Endothelial cell of umbilical vein (primary cell): ENCODE measurements around the gene SMIM36. TPM values are rescaled to one million over a fixed set of nuclear protein-coding genes. Genes with fewer than 3 reads are reported as not detected.

ENCODE experiments used
- BruUV-seq: library from RNA; stranded (reverse); fragments of 400-500 nt; replicated peaks from 2 replicates; lab custom pipeline; 2021; lab: Mats Ljungman, UMichigan
- CTCF ChIA-PET: fragments of 300-600, 350-600 bp; sonication (Branson Sonifier 250); formaldehyde crosslinking; loops from one replicate; lab custom pipeline; 2021; ENCODE audit warnings: antibody characterized with exemption, inconsistent platforms; lab: Charles Lee
- POLR2A ChIA-PET: fragments of 300-600, 350-600 bp; sonication (Branson Sonifier 250); formaldehyde crosslinking; loops from one replicate; lab custom pipeline; 2021; ENCODE audit warnings: antibody characterized with exemption, inconsistent platforms; lab: Charles Lee
- DNase-seq: peaks from one replicate; pipeline ENCODE4 v3.0.0-alpha.2; 2011; ENCODE audit warnings: low read depth, low spot score
- FAIRE-seq: peaks from 2 replicates; lab custom pipeline; 2011; peaks lifted over from hg19 to GRCh38; lab: Jason Lieb, UNC
- H2AFZ ChIP-seq: 2 replicates; pipeline ENCODE4 v1.6.0; 2012; ENCODE audit warnings: low read depth, low read length, control low read depth, inconsistent platforms
- H3K27ac ChIP-seq: 2 replicates; pipeline ENCODE4 v1.5.1; 2011; ENCODE audit warnings: low read depth, mild to moderate bottlenecking, control low read depth, low read length, moderate library complexity; ENCODE audit not compliant: insufficient read depth
- H3K27me3 ChIP-seq, 2 experiments: 2 replicates each; pipeline versions ENCODE4 v1.6.0 to v1.6.1; 2011; ENCODE audit warnings: low read length in 2 of 2, mixed read lengths in 1 of 2; ENCODE audit not compliant: control insufficient read depth in 2 of 2, insufficient read depth in 2 of 2
- H3K36me3 ChIP-seq, 2 experiments: 2 replicates in 1 of 2; 3 replicates in 1 of 2; pipeline ENCODE4 v1.5.1; 2011; ENCODE audit warnings: low read length in 2 of 2, mild to moderate bottlenecking in 1 of 2, moderate library complexity in 1 of 2; ENCODE audit not compliant: control insufficient read depth in 2 of 2, insufficient read depth in 2 of 2; ENCODE audit errors: extremely low read depth in 1 of 2
- H3K4me1 ChIP-seq: 3 replicates; pipeline ENCODE4 v1.5.1; 2011; ENCODE audit warnings: mild to moderate bottlenecking, low read length; ENCODE audit not compliant: control insufficient read depth, insufficient read depth; ENCODE audit errors: extremely low read depth
- H3K4me2 ChIP-seq: 2 replicates; pipeline ENCODE4 v1.6.1; 2011; ENCODE audit warnings: low read length, control low read depth, mixed read lengths; ENCODE audit not compliant: insufficient read depth
- H3K4me3 ChIP-seq, 3 experiments: fragments of 200-600 bp in 1 of 3; sonication (generic), shearing (Covaris generic) in 1 of 3; replicated peaks in 1 of 3; 2 replicates each; pipeline ENCODE4 v1.5.1; 2011 to 2016; ENCODE audit warnings: control low read depth in 3 of 3, low read length in 3 of 3, mild to moderate bottlenecking in 2 of 3, inconsistent platforms in 1 of 3, low read depth in 1 of 3, moderate library complexity in 1 of 3; ENCODE audit not compliant: insufficient read depth in 1 of 3
- H3K79me2 ChIP-seq: 2 replicates; pipeline ENCODE4 v1.6.0; 2012; ENCODE audit warnings: low read length, inconsistent platforms; ENCODE audit not compliant: control insufficient read depth, insufficient read depth
- H3K9ac ChIP-seq: replicated peaks from 2 replicates; pipeline ENCODE3; 2011; ENCODE audit warnings: low read length, control low read depth; ENCODE audit not compliant: insufficient read depth; ENCODE audit errors: extremely low read depth
- H3K9me1 ChIP-seq: replicated peaks from 3 replicates; pipeline ENCODE4 v1.6.0; 2011; ENCODE audit warnings: mild to moderate bottlenecking, low read length; ENCODE audit not compliant: control insufficient read depth, insufficient read depth; ENCODE audit errors: extremely low read depth
- H3K9me3 ChIP-seq: replicated peaks from 2 replicates; pipeline ENCODE4 v1.5.1; 2012; ENCODE audit warnings: low read length, inconsistent platforms; ENCODE audit not compliant: control insufficient read depth, insufficient read depth
- H4K20me1 ChIP-seq: replicated peaks from 2 replicates; pipeline ENCODE3; 2011; ENCODE audit warnings: mild to moderate bottlenecking, low read length; ENCODE audit not compliant: control insufficient read depth, insufficient read depth; ENCODE audit errors: extremely low read depth
- EZH2 ChIP-seq: IDR thresholded peaks from 2 replicates; pipeline ENCODE4 v1.6.1; 2012; ENCODE audit warnings: borderline replicate concordance, low read depth, mild to moderate bottlenecking, moderate library complexity, low read length, inconsistent platforms; ENCODE audit not compliant: severe bottlenecking
- FOS ChIP-seq: IDR thresholded peaks from 2 replicates; pipeline ENCODE4 v1.6.1; 2011; ENCODE audit warnings: mild to moderate bottlenecking, low read length, moderate library complexity, borderline replicate concordance; ENCODE audit not compliant: insufficient read depth
- GATA2 ChIP-seq: IDR thresholded peaks from 2 replicates; pipeline ENCODE4 v1.7.0; 2011; ENCODE audit warnings: low read depth, mild to moderate bottlenecking, moderate library complexity, mixed read lengths, low read length; ENCODE audit not compliant: insufficient read length, insufficient read depth
- JUN ChIP-seq: IDR thresholded peaks from 2 replicates; pipeline ENCODE4 v1.6.1; 2011; ENCODE audit warnings: borderline replicate concordance, low read depth; ENCODE audit not compliant: insufficient read length, insufficient read depth
- MYC ChIP-seq: IDR thresholded peaks from one replicate; pipeline ENCODE4 v1.6.1; 2011; ENCODE audit warnings: mild to moderate bottlenecking, low read depth, low read length
- POLR2A ChIP-seq: IDR thresholded peaks from 2 replicates; pipeline ENCODE4 v1.6.1; 2012; ENCODE audit warnings: low read depth, mild to moderate bottlenecking, control low read depth, low read length
- POLR2AphosphoS5 ChIP-seq: IDR thresholded peaks from 2 replicates; pipeline ENCODE4 v1.6.1; 2012; ENCODE audit warnings: low read depth, mild to moderate bottlenecking, control low read depth, low read length, moderate library complexity; ENCODE audit not compliant: insufficient read depth
- dilution Hi-C: fragments of 300-500 bp; cut with MboI; formaldehyde crosslinking; loops from one replicate; pipeline ENCODE4 v1.15.0; 2019; ENCODE audit warnings: low sequenced_read_pairs; ENCODE audit not compliant: extremely low pct_ligation_motif_present
- intact Hi-C: fragments of 100-400 bp; cut with micrococcal nuclease; formaldehyde crosslinking; loops from one replicate; pipeline ENCODE4 v1.10.0; 2022
- polyA plus RNA-seq, 4 experiments: library from polyadenylated mRNA; depleted of rRNA in 3 of 4; stranded (reverse) in 3 of 4; unstranded in 1 of 4; fragments of >200 nt; gene quantifications; 2 replicates each; pipeline versions ENCODE4 v1.2.1 to v1.2.3, GENCODE V29; 2011 to 2012; ENCODE audit warnings: missing spikeins in 1 of 4
- total RNA-seq: library from RNA; stranded (reverse); gene quantifications from 2 replicates; pipeline ENCODE4 v1.2.3, GENCODE V29; 2021
- TF ChIP-seq, protein P1 (sequence below): IDR thresholded peaks from 2 replicates; pipeline ENCODE4 v1.6.1; 2011; ENCODE audit not compliant: insufficient read depth, insufficient read length
- TF ChIP-seq, protein P2 (sequence below), 2 donors: IDR thresholded peaks; 1 replicate in 1 of 2; 2 replicates in 1 of 2; pipeline ENCODE4 v1.5.1; 2011; ENCODE audit warnings: low read length in 2 of 2, mild to moderate bottlenecking in 2 of 2, moderate library complexity in 2 of 2, control low read depth in 1 of 2, inconsistent platforms in 1 of 2, low read depth in 1 of 2; ENCODE audit not compliant: insufficient read depth in 1 of 2; ENCODE audit errors: extremely low read depth in 1 of 2

Gene SMIM36
- total and polyA plus RNA-seq, 2 donors (not counting 3 experiments of a cell fraction or from before 2014, with no cell fraction given), result not detected

DNA sequence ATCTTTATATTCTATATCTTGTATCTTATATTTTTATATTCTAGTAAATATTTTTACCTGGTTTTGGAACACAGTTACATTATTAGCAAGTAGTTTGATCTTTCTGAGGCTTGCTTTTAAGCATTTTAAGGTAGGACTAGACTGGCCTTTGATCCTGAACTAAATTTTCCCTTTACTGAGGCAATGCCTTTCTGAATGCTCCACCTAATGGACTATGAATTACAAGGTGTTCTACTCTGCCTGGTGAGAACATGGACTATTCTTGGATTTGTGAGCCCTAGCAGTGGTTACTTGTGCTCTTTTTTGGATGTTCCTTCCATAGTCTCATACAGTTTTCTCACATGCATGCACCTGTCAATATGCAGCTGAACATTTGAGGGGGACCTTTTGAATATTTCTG, 32.5 kb upstream of the SMIM36 start:
- no TSS peak for BruUV-seq
- ChIA-PET POLR2A (no interaction called here), CTCF (interaction anchor here (1.1 kb wide), 1 partner anchor 58 kb away, joined by 4 read pairs; no protein-coding TSS in a partner anchor)
- DNase-seq, result no peak
- Histone ChIP-seq H3K27ac (no peak overlapping the region), H3K27me3 (no peaks in the 10 kb centered on the region), H3K4me1 (peaks cover 15% of the 10 kb centered on the region), H3K9ac (no peak overlapping the region), H3K9me1 (no peaks in the 10 kb centered on the region), H3K9me3 (no peaks in the 10 kb centered on the region), H4K20me1 (no peaks in the 10 kb centered on the region), H2AFZ (no peak overlapping the region), H3K4me2 (no peak overlapping the region), H3K4me3 (no peak overlapping the region), H3K79me2 (no peaks in the 10 kb centered on the region), H3K36me3 (no peaks in the 10 kb centered on the region)
- intact Hi-C loops (no loop called here), dilution Hi-C loops (no loop called here)
- TF ChIP-seq, protein P1, sequence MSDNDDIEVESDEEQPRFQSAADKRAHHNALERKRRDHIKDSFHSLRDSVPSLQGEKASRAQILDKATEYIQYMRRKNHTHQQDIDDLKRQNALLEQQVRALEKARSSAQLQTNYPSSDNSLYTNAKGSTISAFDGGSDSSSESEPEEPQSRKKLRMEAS, result no peak
- no peak for TF ChIP-seq POLR2A
- TF ChIP-seq GATA2, result no peak
- TF ChIP-seq, protein P2, sequence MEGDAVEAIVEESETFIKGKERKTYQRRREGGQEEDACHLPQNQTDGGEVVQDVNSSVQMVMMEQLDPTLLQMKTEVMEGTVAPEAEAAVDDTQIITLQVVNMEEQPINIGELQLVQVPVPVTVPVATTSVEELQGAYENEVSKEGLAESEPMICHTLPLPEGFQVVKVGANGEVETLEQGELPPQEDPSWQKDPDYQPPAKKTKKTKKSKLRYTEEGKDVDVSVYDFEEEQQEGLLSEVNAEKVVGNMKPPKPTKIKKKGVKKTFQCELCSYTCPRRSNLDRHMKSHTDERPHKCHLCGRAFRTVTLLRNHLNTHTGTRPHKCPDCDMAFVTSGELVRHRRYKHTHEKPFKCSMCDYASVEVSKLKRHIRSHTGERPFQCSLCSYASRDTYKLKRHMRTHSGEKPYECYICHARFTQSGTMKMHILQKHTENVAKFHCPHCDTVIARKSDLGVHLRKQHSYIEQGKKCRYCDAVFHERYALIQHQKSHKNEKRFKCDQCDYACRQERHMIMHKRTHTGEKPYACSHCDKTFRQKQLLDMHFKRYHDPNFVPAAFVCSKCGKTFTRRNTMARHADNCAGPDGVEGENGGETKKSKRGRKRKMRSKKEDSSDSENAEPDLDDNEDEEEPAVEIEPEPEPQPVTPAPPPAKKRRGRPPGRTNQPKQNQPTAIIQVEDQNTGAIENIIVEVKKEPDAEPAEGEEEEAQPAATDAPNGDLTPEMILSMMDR (IDR thresholded peaks at IDR 0.05; ENCODE audit: extremely low read depth in 1 of 2, insufficient read depth in 1 of 2, low read depth in 1 of 2, low read length in 2 of 2), result no peak
- TF ChIP-seq JUN, result no peak
- no peak for TF ChIP-seq EZH2
- TF ChIP-seq FOS, result no peak
- TF ChIP-seq POLR2AphosphoS5, result no peak
- no peak for TF ChIP-seq MYC
- no peak for FAIRE-seq
